NK-92 treated with Interleukin-12 subunit alpha and Interleukin-12 subunit beta, amount 100 ng/mL, for 24 hours (cell line): ENCODE results near the gene NANOS2.
"Not testable (repeated sequence)": the region's sequence is repeated elsewhere in the genome, so short reads cannot be mapped to it uniquely, and the experiment has no call there.

ENCODE experiments used
- DNase-seq: peaks from one replicate; lab custom pipeline; 2025; lab: John Stamatoyannopoulos, UW

The NANOS2 gene

DNA sequence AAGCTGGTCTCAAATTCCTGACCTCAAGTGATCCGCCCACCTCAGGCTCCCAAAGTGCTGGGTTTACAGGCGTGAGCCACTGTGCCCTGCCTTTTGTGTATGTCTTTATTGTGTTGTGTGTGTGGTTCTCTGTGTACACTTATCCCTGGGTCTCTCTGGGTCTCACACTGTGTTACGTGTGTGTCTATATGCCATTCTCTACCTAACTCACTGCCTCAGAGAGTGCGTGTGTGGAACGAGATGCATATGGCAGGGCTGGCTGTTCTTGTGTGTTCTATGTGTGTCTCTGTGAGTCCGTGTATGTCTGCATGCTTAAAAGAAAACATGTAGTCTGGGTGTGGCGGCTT is 40.0 kb downstream of the NANOS2 start:
- no peak for DNase-seq

DNA sequence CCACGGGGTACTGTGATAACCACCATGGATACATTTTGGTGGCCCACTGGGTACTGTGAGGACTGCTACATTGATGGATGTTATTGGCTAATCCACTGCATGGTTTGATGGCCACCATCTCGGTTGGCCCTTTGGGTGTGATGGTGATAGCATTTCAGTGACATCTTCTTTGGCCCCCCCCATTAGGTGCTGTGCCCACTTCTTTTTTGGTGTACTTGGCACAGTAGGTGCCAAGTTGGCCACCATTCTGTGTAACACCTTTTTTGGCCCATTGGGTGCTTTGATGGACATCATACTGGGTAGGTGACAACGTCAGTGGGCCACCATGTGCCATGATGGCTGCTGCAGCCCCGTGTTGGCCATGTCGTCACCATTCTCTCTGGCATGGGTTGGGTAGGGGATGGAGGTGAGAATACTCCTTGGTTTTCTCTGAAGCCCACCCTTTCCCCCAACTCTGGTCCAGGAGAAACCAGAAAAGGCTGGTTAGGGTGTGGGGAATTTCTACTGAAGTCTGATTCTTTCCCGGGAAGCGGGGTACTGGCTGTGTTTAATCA is 41.3 kb downstream of the NANOS2 start:
- DNase-seq = no peak

DNA sequence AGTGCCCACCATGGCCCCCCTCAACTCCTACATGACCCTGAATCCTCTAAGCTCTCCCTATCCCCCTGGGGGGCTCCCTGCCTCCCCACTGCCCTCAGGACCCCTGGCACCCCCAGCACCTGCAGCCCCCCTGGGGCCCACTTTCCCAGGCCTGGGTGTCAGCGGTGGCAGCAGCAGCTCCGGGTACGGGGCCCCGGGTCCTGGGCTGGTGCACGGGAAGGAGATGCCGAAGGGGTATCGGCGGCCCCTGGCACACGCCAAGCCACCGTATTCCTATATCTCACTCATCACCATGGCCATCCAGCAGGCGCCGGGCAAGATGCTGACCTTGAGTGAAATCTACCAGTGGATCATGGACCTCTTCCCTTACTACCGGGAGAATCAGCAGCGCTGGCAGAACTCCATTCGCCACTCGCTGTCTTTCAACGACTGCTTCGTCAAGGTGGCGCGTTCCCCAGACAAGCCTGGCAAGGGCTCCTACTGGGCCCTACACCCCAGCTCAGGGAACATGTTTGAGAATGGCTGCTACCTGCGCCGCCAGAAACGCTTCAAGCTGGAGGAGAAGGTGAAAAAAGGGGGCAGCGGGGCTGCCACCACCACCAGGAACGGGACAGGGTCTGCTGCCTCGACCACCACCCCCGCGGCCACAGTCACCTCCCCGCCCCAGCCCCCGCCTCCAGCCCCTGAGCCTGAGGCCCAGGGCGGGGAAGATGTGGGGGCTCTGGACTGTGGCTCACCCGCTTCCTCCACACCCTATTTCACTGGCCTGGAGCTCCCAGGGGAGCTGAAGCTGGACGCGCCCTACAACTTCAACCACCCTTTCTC is 42.3 kb downstream of the NANOS2 start:
- no peak for DNase-seq

DNA sequence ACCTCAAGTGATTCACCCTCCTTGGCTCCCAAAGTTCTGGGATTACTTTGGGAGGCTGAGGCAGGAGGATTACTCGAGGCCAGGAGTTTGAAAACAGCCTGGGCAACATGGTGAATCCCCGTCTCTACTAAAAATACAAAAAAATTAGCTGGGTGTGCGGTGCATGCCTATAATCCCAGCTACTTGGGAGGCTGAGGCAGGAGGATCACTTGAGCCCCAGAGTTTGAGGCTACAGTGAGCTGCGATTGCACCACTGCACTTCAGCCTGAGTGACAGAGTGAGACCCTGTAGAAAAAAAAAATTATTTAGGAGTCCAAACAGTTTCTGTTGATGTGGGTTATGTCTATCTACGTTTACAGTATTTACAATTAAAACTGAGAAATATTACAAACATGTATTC is 43.8 kb downstream of the NANOS2 start:
- no peak for DNase-seq

DNA sequence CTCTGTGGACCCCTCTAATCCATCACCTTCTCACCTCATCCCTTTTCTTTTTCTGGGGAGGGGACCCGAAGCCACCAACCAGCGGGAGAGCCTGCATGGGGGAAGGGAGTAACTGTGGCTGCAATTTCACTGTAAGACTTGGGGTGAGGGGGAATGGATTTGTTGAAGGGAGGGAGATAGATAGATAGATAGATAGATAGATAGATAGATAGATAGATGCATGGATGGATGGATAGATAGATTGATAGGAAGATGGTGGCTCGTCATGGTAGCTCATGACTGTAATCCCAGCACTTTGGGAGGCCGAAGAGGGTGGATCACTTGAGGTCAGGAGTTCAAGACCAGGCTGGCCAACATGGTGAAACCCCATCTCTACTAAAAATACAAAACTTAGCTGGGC is 47.3 kb downstream of the NANOS2 start:
- DNase-seq = not testable (repeated sequence)

DNA sequence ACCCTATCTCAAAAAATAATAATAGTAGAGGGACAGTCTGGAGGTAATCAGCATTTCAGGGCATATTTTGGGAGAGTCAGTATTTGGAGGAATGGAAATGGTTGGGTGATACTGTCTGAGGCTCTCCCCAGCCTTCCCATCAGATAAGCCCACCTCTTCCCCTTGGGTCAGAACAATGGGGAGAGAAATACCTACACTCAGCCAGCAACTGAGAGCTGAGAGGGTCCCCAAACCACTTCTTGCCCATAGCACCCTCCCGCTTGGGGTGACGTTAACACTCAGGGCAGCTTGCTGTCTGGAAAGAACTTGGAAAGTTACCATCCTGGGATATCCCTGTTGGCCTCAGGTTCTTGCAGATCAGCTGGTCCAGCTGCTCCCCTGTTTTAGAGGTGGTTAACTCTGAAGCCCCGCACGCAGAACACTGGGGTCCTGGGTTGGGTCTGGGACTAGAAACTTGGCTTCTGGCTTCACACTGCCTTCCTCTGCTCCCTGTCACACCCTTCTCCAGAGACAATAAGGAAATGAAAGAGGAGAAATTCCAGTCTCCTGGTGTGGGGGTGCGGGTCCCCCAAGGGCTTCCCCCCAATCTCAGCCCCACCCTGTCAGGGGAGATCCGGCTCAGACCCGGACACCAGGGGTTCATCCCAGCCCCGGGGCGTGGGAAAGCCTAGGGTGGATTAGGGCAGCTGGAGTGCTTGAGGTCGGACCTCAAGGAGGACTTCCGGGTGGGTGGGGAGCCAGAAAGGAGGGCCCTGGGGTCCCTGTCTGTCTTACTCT is 48.0 kb downstream of the NANOS2 start:
- no peak for DNase-seq

DNA sequence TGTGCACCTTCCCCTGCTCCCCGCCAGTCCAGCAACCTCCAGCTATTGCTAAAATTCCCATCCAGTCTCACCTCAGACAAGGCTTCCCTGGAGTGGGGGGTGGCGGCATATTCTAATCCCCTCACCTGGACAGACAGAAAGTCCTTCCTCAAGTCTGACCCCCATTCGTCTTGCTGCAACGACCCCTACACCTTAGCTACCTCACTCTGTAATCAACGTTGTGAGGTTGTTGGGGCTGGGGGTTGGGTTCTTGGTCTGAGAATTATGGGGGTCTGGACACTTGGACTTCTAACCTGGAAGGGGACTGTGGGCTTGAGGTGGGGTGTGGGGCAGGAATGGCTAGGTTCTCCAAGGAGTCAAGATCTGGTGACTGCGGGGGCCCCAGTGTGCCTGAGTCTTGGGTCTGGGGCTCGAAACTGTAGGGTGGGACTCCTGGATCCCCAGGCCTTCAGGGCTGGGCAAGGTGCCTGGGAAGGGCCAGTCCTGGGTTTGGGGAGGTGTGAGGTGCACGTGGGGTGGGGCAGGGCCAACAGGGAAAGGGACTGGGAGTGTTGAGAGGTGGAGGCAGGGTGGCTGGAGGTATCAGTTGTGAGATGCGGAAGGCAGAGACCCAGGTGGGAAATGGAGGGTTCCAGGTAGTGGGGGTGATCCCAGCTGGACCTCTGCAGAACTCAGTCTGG is 49.2 kb downstream of the NANOS2 start:
- no peak for DNase-seq

DNA sequence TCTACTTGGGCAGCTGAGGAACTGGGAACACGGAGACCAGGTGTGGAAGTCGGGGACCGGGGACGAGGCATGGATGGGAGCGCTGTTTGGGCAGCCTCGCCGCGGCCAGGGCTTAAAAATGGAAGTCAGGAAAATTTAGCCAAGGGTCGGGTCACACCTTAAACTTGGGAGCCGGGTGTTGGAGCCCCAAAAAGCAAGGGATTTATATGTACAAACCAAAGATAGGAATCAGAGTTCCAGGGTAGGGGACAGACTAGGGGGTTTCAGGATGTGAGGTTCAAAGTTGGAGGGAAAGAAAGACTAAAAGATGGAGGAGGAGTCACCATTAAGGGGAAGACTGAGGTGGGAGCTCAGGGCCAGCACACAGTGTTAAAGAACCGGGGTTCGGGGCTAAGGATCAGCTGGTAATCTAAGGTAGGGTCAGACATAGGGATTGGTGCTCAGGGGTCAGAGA is 49.9 kb downstream of the NANOS2 start:
- no peak for DNase-seq

DNA sequence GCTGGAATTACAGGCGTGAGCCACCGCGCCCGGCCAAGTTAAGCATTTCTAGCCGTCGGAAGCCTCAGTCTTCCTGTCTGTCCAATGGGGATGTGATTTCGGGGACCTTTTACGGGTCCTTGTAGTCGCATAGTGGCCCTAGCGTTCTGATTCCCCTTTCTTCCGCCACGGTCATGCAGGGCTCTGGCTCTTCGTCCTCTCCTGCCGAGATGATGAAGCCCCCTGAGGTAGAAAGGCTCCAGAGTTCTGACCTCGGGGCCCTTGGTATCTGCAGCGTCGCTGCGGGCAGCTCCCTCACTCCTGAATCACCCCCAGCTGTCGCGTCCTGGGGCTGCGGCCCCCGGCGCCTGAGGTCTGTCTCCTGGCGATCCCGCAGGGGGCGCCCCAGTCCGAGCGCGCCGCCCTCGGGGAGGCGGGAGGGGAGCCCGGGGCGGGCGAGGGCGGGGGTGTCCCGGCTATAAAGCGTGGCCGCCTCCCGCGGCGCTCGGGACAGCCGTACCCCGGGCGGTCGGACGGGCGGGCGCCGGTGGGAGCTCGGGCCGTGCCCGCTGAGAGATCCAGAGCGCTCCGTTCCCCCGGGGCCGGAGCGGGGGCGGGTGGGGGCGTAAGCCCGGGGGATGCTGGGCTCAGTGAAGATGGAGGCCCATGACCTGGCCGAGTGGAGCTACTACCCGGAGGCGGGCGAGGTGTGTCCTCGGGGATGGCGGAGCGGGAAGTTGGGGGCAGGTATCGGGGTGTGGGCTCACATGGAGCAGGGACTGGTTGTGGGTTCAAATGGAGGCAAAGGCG is 50.5 kb downstream of the NANOS2 start, which contains the start of gene FOXA3:
Gene FOXA3 (plus strand): TSS at position 487 of the 789 bp plus-strand sequence. CDS start 131 bp downstream, at position 618.
- no peak for DNase-seq

DNA sequence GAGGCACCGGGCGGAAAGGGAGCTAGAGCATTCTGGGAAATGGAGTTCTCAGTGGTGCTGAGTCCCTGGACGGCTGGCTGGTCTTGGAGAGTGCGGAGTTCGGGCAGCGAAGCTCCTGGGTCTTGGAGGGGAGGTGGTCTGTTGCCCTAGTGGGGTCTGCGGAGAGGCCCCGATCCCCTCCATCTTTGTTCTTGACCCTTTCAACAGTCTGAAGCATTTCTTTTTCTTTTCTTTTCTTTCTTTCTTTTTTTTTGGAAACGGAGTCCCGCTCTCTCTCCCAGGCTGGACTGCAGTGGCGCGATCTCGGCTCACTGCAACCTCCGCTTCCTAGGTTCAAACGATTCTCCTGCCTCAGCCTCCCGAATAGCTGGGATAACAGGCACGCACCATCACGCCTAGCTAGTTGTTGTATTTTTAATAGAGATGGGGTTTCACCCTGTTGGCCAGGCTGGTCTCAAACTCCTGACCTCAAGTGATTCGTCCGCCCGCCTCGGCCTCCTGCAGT is 51.2 kb downstream of the NANOS2 start:
- DNase-seq = no peak
